GM10847 (cell line): ENCODE data around the gene FAM3A.

Experiments used
- POLR2A ChIP-seq: IDR thresholded peaks from 2 replicates; pipeline ENCODE4 v1.6.1; 2011; ENCODE audit not compliant: insufficient read length; ENCODE audit errors: extremely low read depth

The FAM3A gene, protein sequence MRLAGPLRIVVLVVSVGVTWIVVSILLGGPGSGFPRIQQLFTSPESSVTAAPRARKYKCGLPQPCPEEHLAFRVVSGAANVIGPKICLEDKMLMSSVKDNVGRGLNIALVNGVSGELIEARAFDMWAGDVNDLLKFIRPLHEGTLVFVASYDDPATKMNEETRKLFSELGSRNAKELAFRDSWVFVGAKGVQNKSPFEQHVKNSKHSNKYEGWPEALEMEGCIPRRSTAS

DNA sequence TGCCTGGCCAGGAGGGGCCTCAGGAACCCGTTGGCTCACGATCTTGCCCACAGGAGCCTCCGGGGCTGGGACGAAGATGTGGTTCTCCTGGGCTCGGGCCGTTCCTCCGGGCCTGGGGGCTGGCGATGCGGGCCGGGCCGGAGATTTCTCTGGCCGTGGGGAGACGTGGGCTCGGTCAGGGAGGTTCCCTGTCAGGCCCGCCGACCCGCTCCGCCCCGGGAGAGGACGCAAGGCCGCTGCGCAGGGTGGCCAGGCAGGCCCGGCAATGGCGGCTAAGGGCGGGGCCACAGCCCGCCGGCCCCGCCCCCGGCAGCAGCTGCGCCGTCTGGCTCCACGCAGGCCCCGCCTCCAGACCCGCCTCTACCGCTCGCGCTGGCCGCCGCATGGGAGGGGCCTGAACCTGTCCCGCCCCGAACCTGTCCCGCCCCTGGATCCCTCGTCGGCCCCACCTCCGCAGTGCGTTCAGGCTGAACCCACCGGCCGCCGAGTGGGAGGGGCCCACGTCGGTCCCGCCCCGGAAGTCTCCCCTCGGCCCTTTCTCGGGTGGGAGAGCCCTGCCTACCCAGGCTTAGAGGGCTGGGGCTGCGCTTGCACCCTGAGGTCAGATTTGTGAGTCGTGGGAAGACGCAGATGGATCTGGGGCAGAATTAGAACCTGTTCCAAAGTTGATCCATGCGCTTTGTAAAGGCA lies at the start of gene FAM3A:
Gene FAM3A (minus strand): TSS at position 267 of the 690 bp plus-strand sequence. CDS start 460 bp downstream, outside the sequence.
- TF ChIP-seq POLR2A: peak; percentile 28

- TF ChIP-seq POLR2A: no peak
Measured at GRCh38 chrX:154549766-154550165, 33.7 kb upstream of the FAM3A start.

DNA sequence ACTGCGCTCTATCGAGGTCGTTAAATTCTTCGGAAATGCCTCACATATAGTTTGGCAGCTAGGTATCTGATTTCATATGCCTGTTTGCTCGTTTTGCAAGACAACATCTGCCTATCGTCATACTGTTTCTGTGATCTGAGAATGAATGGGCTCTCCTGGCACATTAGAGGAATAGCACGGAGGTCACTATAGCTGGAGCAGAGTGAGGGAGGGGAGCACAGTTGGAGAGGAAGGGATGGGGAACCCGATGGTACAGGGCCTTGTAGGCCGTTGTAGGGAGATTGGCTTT lies 31.9 kb upstream of the FAM3A start:
- TF ChIP-seq POLR2A: no peak

- TF ChIP-seq POLR2A: peak; percentile 20
Measured at GRCh38 chrX:154547245-154548027, 31.4 kb upstream of the FAM3A start, which contains the start of gene IKBKG. Gene IKBKG, plus strand, starts transcription at chrX:154547620. Its CDS starts 4,383 bp downstream, at chrX:154552003.

DNA sequence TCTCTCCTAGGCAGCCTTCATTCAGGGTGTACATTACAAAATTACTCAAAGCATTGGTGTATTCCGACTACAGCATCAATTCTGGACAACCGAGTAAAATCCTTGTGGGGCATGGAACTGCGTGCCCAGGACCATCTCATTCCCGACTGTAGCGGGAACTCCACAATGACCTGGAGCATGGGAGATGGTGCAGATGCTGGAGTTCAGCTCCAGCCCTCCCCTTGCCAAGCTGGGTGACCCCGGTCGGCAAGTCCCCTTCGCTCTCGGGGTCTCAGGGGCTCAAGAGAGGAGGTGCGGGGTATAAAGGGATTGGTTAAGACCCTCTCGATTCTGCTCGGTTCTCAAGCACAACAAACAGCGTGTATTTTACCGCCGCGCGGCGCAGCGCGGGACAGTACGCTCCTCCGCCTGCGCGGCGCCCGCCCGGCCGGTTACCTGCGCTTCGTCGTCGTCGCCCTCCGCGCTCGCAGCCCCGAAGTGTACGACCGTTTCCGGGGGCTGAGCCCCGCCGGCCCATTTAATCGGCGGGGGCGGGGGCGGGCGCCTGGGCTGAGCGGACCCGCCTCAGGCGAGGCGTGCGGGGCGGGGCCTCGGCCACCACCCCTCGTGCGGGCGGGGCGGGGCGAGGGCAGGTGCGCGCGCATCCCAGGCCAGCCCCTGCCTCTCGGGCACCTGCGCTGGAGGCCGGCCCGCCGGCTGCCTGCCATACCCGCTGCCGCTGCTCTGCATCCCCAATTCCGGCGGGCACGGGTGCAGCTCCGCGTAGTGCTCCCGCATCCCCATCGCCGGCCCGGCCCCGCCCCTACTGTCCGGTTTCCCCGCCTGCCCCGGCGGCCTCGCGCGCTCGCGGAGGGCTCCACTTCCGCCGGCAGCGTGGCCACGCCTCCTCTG lies 30.6 kb upstream of the FAM3A start, which contains the start of gene G6PD:
Gene G6PD (minus strand): TSS at position 493 of the 891 bp plus-strand sequence. CDS start 691 bp downstream, outside the sequence.
- peak; percentile 53 for TF ChIP-seq POLR2A

GRCh38 chrX:154545673-154546274 lies 29.7 kb upstream of the FAM3A start:
- TF ChIP-seq POLR2A: no peak

- TF ChIP-seq POLR2A: no peak
Measured at GRCh38 chrX:154542723-154543424, 26.8 kb upstream of the FAM3A start.

DNA sequence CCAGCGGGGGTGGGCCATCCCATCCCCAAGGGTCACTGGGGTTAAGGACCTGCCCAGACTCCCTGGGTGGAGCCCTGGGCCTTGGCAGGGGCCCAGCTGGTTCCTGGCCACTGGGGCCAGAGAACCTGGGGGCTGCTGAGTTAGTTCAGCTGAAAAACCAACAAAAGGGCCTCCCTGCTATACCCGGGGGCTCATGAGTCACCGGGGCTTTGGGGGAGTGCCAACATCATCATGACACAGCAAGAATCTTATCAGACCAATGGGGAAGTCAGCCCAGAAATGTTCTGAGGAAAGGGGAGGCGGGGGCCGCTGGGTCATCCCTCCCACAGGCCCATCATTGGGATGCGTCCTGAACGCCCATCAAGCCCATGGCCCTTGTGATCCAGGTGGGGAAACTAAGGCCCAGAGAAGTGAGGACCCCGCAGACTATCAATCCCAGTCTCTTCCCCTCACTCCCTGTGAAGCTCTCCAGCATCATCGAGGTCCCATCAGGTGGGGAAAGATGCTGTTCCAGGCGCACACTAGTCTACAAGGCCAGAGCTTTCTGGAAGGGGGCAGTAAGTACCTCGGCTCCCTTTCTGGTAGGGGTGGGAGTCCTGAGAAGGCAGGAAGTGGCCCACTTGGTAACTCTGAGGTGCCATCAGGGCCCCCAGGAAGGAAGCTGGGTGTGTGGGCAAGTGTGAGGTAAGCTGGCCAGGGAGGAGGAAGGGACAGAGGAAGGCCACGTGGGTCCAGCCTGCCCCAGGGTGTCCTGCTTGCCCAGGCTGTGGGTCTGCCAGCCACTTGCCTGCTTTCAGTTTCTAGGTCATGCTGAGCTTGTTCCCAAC lies 26.1 kb upstream of the FAM3A start:
- TF ChIP-seq POLR2A: no peak

DNA sequence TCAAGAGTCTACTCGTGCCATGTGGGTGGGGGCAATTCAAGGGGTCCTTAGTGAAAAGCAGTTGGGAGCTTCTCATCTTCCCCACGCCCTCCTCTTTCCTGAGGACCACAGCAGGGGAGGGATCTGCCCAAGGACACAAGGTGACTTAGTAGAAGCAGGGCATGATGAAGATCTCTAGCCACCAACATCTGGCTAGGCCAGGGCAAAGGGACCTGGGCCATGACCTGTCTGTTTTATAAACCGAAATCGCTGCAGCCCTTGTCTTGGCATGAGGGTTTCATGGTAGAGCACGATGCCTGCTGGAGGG lies 25.5 kb upstream of the FAM3A start:
- TF ChIP-seq POLR2A: no peak

DNA sequence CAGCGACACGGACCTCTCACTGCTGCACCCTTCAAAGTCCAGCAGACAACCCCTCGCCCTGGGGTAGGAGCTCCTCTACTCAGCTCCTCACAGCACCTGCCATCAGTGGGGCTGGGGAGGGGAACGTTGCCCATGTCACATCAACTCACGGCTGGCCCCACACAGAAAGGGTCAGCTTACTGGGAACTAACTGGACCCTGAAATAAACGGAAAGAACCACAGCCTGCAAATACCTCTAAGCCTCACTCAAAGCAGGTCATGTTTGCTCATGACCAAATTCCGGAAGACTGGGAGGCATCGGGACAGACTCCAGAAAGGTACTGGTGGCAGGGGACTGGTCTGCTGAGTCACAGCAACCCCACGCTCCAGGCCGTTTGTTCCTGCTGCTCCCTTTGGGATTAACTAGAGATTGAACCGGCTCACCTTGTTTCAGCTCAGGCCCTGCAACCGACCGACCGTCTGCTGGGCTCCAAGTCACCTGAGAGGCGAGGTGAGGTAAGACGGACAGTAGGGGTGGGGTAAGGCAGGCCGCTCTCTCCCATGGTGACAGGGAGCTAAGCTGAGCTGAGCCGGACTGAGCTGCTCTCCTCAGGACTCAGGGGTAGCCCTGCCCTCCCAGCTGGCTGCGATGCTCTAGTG lies 25.0 kb upstream of the FAM3A start:
- no peak for TF ChIP-seq POLR2A

DNA sequence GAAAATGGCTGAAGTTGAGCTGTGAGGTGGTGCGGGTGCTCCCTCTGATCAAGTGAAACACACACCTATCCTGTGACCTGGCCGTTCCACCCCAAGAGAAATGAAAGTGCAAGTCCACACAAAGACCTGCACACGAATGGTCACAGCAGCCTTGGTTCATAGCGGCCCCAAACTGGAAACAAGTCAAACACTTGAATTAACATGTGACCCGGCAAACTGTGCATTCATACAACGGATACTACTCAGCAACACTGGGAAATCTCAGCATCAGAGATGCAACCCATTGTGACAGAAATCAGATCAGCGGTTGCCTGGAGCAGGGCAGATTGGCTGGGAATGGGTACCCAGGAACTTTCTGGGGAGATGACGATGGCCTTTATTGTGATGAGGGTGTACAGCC lies 23.0 kb upstream of the FAM3A start:
- TF ChIP-seq POLR2A: no peak

- no peak for TF ChIP-seq POLR2A
Measured at GRCh38 chrX:154535892-154536291, 19.9 kb upstream of the FAM3A start.

- no peak for TF ChIP-seq POLR2A
Measured at GRCh38 chrX:154534526-154535322, 18.7 kb upstream of the FAM3A start.
